ENCODE data around the gene NDUFAF5. TPM values are rescaled to one million over a fixed set of nuclear protein-coding genes. Genes with fewer than 3 reads are reported as not detected.

Gene NDUFAF5
- total RNA-seq, 1 experiment from 2014 or later, result 31.8 TPM

GRCh38 chr20:13844296-13844695 is 59.5 kb downstream of the NDUFAF5 start (continued):
- TF ChIP-seq, protein P1, sequence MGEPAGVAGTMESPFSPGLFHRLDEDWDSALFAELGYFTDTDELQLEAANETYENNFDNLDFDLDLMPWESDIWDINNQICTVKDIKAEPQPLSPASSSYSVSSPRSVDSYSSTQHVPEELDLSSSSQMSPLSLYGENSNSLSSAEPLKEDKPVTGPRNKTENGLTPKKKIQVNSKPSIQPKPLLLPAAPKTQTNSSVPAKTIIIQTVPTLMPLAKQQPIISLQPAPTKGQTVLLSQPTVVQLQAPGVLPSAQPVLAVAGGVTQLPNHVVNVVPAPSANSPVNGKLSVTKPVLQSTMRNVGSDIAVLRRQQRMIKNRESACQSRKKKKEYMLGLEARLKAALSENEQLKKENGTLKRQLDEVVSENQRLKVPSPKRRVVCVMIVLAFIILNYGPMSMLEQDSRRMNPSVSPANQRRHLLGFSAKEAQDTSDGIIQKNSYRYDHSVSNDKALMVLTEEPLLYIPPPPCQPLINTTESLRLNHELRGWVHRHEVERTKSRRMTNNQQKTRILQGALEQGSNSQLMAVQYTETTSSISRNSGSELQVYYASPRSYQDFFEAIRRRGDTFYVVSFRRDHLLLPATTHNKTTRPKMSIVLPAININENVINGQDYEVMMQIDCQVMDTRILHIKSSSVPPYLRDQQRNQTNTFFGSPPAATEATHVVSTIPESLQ (CRISPR knock-in tag; IDR thresholded peaks at IDR 0.05), result no peak
- TF ChIP-seq, protein P2, sequence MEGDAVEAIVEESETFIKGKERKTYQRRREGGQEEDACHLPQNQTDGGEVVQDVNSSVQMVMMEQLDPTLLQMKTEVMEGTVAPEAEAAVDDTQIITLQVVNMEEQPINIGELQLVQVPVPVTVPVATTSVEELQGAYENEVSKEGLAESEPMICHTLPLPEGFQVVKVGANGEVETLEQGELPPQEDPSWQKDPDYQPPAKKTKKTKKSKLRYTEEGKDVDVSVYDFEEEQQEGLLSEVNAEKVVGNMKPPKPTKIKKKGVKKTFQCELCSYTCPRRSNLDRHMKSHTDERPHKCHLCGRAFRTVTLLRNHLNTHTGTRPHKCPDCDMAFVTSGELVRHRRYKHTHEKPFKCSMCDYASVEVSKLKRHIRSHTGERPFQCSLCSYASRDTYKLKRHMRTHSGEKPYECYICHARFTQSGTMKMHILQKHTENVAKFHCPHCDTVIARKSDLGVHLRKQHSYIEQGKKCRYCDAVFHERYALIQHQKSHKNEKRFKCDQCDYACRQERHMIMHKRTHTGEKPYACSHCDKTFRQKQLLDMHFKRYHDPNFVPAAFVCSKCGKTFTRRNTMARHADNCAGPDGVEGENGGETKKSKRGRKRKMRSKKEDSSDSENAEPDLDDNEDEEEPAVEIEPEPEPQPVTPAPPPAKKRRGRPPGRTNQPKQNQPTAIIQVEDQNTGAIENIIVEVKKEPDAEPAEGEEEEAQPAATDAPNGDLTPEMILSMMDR (IDR thresholded peaks at IDR 0.05), result no peak
- TF ChIP-seq ZNF423 (CRISPR knock-in tag; IDR thresholded peaks at IDR 0.05) (no peak), ZNF512 (CRISPR knock-in tag; IDR thresholded peaks at IDR 0.05; ENCODE audit: borderline replicate concordance) (no peak), FOXK1 (CRISPR knock-in tag; IDR thresholded peaks at IDR 0.05) (no peak), RELA (CRISPR knock-in tag; IDR thresholded peaks at IDR 0.05; ENCODE audit: borderline replicate concordance) (no peak), NFE2L1 (CRISPR knock-in tag; IDR thresholded peaks at IDR 0.05) (no peak)
- TF ChIP-seq, protein P3, sequence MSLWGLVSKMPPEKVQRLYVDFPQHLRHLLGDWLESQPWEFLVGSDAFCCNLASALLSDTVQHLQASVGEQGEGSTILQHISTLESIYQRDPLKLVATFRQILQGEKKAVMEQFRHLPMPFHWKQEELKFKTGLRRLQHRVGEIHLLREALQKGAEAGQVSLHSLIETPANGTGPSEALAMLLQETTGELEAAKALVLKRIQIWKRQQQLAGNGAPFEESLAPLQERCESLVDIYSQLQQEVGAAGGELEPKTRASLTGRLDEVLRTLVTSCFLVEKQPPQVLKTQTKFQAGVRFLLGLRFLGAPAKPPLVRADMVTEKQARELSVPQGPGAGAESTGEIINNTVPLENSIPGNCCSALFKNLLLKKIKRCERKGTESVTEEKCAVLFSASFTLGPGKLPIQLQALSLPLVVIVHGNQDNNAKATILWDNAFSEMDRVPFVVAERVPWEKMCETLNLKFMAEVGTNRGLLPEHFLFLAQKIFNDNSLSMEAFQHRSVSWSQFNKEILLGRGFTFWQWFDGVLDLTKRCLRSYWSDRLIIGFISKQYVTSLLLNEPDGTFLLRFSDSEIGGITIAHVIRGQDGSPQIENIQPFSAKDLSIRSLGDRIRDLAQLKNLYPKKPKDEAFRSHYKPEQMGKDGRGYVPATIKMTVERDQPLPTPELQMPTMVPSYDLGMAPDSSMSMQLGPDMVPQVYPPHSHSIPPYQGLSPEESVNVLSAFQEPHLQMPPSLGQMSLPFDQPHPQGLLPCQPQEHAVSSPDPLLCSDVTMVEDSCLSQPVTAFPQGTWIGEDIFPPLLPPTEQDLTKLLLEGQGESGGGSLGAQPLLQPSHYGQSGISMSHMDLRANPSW (CRISPR knock-in tag; conservative IDR thresholded peaks at IDR 0.05; ENCODE audit: low read depth), result no peak
- TF ChIP-seq, protein P4, sequence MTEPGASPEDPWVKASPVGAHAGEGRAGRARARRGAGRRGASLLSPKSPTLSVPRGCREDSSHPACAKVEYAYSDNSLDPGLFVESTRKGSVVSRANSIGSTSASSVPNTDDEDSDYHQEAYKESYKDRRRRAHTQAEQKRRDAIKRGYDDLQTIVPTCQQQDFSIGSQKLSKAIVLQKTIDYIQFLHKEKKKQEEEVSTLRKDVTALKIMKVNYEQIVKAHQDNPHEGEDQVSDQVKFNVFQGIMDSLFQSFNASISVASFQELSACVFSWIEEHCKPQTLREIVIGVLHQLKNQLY (CRISPR knock-in tag; IDR thresholded peaks at IDR 0.05), result no peak

GRCh38 chr20:13851279-13851678 is 66.5 kb downstream of the NDUFAF5 start:
- Mint-ChIP-seq H3K9me3 (peaks cover 7% of the 10 kb centered on the region; the same call in 1 of the 2 replicates), H3K36me3 (no peaks in the 10 kb centered on the region), H3K4me3 (no peak overlapping the region), H3K27ac (no peak overlapping the region), H3K27me3 (ENCODE audit: low read depth) (peaks cover 4% of the 10 kb centered on the region; the same call in 1 of the 2 replicates), H3K4me1 (no peaks in the 10 kb centered on the region)
- no peak for ATAC-seq
- ChIA-PET POLR2A (no interaction called here), CTCF (no interaction called here)
- DNase-seq (ENCODE audit: low spot score), result no peak
- TF ChIP-seq FOXP1 (CRISPR knock-in tag; IDR thresholded peaks at IDR 0.05; ENCODE audit: borderline replicate concordance), result no peak
- TF ChIP-seq TP53 (CRISPR knock-in tag; IDR thresholded peaks at IDR 0.05), result no peak
- TF ChIP-seq, protein P5, sequence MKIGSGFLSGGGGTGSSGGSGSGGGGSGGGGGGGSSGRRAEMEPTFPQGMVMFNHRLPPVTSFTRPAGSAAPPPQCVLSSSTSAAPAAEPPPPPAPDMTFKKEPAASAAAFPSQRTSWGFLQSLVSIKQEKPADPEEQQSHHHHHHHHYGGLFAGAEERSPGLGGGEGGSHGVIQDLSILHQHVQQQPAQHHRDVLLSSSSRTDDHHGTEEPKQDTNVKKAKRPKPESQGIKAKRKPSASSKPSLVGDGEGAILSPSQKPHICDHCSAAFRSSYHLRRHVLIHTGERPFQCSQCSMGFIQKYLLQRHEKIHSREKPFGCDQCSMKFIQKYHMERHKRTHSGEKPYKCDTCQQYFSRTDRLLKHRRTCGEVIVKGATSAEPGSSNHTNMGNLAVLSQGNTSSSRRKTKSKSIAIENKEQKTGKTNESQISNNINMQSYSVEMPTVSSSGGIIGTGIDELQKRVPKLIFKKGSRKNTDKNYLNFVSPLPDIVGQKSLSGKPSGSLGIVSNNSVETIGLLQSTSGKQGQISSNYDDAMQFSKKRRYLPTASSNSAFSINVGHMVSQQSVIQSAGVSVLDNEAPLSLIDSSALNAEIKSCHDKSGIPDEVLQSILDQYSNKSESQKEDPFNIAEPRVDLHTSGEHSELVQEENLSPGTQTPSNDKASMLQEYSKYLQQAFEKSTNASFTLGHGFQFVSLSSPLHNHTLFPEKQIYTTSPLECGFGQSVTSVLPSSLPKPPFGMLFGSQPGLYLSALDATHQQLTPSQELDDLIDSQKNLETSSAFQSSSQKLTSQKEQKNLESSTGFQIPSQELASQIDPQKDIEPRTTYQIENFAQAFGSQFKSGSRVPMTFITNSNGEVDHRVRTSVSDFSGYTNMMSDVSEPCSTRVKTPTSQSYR (CRISPR knock-in tag; IDR thresholded peaks at IDR 0.05), result no peak
- TF ChIP-seq, protein P1 (CRISPR knock-in tag; IDR thresholded peaks at IDR 0.05), result no peak
- TF ChIP-seq, protein P6, sequence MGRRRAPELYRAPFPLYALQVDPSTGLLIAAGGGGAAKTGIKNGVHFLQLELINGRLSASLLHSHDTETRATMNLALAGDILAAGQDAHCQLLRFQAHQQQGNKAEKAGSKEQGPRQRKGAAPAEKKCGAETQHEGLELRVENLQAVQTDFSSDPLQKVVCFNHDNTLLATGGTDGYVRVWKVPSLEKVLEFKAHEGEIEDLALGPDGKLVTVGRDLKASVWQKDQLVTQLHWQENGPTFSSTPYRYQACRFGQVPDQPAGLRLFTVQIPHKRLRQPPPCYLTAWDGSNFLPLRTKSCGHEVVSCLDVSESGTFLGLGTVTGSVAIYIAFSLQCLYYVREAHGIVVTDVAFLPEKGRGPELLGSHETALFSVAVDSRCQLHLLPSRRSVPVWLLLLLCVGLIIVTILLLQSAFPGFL (CRISPR knock-in tag; IDR thresholded peaks at IDR 0.05; ENCODE audit: borderline replicate concordance), result no peak
- TF ChIP-seq JUN (CRISPR knock-in tag; IDR thresholded peaks at IDR 0.05), result no peak
- TF ChIP-seq ESRRA (CRISPR knock-in tag; IDR thresholded peaks at IDR 0.05; ENCODE audit: borderline replicate concordance), result no peak
- TF ChIP-seq MYBL2 (CRISPR knock-in tag; IDR thresholded peaks at IDR 0.05), result no peak
- no peak for TF ChIP-seq NFATC4 (CRISPR knock-in tag; IDR thresholded peaks at IDR 0.05)
- TF ChIP-seq CBFB (CRISPR knock-in tag; IDR thresholded peaks at IDR 0.05; ENCODE audit: low read depth), result no peak
- no peak for TF ChIP-seq HMGXB4 (CRISPR knock-in tag; IDR thresholded peaks at IDR 0.05)
